Uterus (tissue), 2 donors: ENCODE data around the gene LFNG.

Experiments
- CTCF ChIP-seq, 4 experiments: fragments of 200-600 bp in 2 of 4; fragments of 450-650 bp in 2 of 4; sonication (generic) in 2 of 4; IDR thresholded peaks; one replicate each; pipeline ENCODE4 v1.5.1; 2016 to 2019; ENCODE audit warnings: antibody characterized with exemption in 4 of 4, mild to moderate bottlenecking in 2 of 4, moderate library complexity in 1 of 4
- POLR2A ChIP-seq, 2 donors: fragments of 450-650 bp; IDR thresholded peaks; one replicate each; pipeline ENCODE4 v1.6.1; 2016; ENCODE audit warnings: antibody characterized with exemption in 2 of 2, mild to moderate bottlenecking in 1 of 2, moderate library complexity in 1 of 2

GRCh38 chr7:2523461-2523936 lies 3.9 kb downstream of the LFNG start:
- TF ChIP-seq CTCF (IDR thresholded peaks at IDR 0.05) (no peak), POLR2A (IDR thresholded peaks at IDR 0.05) (no peak)
